K562 (cell line): ENCODE data around the gene EVI5.

Experiments used
- CREB3 ChIP-seq: fragments of 450-650 bp; conservative IDR thresholded peaks from 2 replicates; pipeline ENCODE4 v1.6.1; 2016; ENCODE audit warnings: missing genetic modification characterization, low read depth, mild to moderate bottlenecking, missing compliant biosample characterization, moderate library complexity
- EGR1 ChIP-seq: fragments of 450-650 bp; conservative IDR thresholded peaks from 2 replicates; pipeline ENCODE4 v1.6.1; 2017; ENCODE audit warnings: mild to moderate bottlenecking
- MXI1 ChIP-seq: IDR thresholded peaks from 2 replicates; pipeline ENCODE4 v1.6.1; 2011; ENCODE audit warnings: low read depth, mild to moderate bottlenecking, improper control_type of control experiment, low read length
- POLR2AphosphoS2 ChIP-seq: IDR thresholded peaks from 2 replicates; pipeline ENCODE4 v1.6.1; 2012; ENCODE audit warnings: low read length, improper control_type of control experiment
- SP1 ChIP-seq: sonication (generic); formaldehyde crosslinking; IDR thresholded peaks from 2 replicates; pipeline ENCODE4 v1.8.1; 2022; ENCODE audit warnings: mild to moderate bottlenecking, missing genetic modification reagents
- ZNF143 ChIP-seq: sonication (generic); formaldehyde crosslinking; IDR thresholded peaks from 2 replicates; pipeline ENCODE4 v1.9.0; 2022; ENCODE audit warnings: mild to moderate bottlenecking, missing genetic modification reagents
- TF ChIP-seq, protein P1 (sequence below): fragments of 450-650 bp; formaldehyde crosslinking; IDR thresholded peaks from 2 replicates; pipeline ENCODE4 v1.4.0; 2020; ENCODE audit warnings: mild to moderate bottlenecking, moderate library complexity

DNA sequence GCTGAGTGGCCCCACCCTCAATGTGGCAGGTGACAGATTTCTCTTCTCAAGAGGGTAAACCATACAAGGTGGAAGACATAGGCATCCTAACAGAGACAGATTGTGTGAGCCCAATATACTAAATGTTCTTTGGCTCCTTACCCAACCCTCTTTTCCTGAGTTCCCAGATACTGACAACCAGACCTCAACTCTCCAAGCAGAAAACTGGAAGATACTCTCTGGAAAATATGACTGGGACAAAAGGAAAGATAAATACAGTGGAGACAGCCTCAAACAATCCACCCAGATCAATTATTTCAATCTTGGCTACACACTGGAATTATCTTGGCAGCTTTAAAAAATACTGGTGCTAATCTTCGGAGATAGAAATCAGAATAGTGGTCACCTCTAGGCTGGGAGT is 6.5 kb downstream of the EVI5 start:
- TF ChIP-seq CREB3, result no peak
- no peak for TF ChIP-seq SP1 (CRISPR knock-in tag)
- TF ChIP-seq, protein P1, sequence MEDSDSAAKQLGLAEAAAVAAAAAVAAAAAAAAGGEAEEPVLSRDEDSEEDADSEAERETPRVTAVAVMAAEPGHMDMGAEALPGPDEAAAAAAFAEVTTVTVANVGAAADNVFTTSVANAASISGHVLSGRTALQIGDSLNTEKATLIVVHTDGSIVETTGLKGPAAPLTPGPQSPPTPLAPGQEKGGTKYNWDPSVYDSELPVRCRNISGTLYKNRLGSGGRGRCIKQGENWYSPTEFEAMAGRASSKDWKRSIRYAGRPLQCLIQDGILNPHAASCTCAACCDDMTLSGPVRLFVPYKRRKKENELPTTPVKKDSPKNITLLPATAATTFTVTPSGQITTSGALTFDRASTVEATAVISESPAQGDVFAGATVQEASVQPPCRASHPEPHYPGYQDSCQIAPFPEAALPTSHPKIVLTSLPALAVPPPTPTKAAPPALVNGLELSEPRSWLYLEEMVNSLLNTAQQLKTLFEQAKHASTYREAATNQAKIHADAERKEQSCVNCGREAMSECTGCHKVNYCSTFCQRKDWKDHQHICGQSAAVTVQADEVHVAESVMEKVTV (CRISPR knock-in tag), result no peak
- TF ChIP-seq MXI1, result no peak
- TF ChIP-seq ZNF143, result no peak
- no peak for TF ChIP-seq POLR2AphosphoS2
- no peak for TF ChIP-seq EGR1
